SK-N-SH treated with all-trans-retinoic acid at 6 μM for 48 hours (cell line): ENCODE measurements around the gene SPCS2.

Experiments
- ATAC-seq: fragments of 200-7000 bp; cut with Tn5 transposase; 3 replicates; pipeline ENCODE4 v1.9.1; 2020; ENCODE audit warnings: mild to moderate bottlenecking, moderate library complexity
- ARNTL ChIP-seq: fragments of 450-650 bp; formaldehyde crosslinking; IDR thresholded peaks from 2 replicates; pipeline ENCODE4 v1.5.0; 2020; ENCODE audit warnings: low read depth, mild to moderate bottlenecking, moderate library complexity, borderline replicate concordance
- BACH2 ChIP-seq: fragments of 250-450 bp; sonication (Bioruptor Pico); IDR thresholded peaks from 2 replicates; pipeline ENCODE4 v1.9.0; 2021; ENCODE audit warnings: mild to moderate bottlenecking, borderline replicate concordance
- CREB5 ChIP-seq: fragments of 250-450 bp; sonication (Bioruptor Pico); IDR thresholded peaks from 2 replicates; pipeline ENCODE4 v1.5.1; 2020; ENCODE audit warnings: low read depth, mild to moderate bottlenecking, moderate library complexity
- CSDC2 ChIP-seq: fragments of 250-450 bp; sonication (Bioruptor Pico); IDR thresholded peaks from 2 replicates; pipeline ENCODE4 v1.5.0; 2020; ENCODE audit warnings: mild to moderate bottlenecking, moderate library complexity
- CSRNP3 ChIP-seq: fragments of 250-450 bp; sonication (Bioruptor Pico); IDR thresholded peaks from 2 replicates; pipeline ENCODE4 v1.5.1; 2021; ENCODE audit warnings: mild to moderate bottlenecking, moderate library complexity
- ESRRG ChIP-seq: fragments of 250-450 bp; sonication (Bioruptor Pico); IDR thresholded peaks from 2 replicates; pipeline ENCODE4 v1.6.1; 2021; ENCODE audit warnings: mild to moderate bottlenecking
- GLIS3 ChIP-seq: fragments of 250-450 bp; sonication (Bioruptor Pico); IDR thresholded peaks from 2 replicates; pipeline ENCODE4 v1.5.0; 2020; ENCODE audit warnings: mild to moderate bottlenecking, moderate library complexity
- ISL1 ChIP-seq: fragments of 250-450 bp; sonication (Bioruptor Pico); IDR thresholded peaks from 2 replicates; pipeline ENCODE4 v2.1.2; 2022; ENCODE audit warnings: mild to moderate bottlenecking, moderate library complexity
- OSR1 ChIP-seq: fragments of 250-450 bp; sonication (Bioruptor Pico); IDR thresholded peaks from 2 replicates; pipeline ENCODE4 v1.8.0; 2022; ENCODE audit warnings: moderate library complexity, mild to moderate bottlenecking, inconsistent platforms
- PATZ1 ChIP-seq: fragments of 250-450 bp; sonication (Bioruptor Pico); IDR thresholded peaks from 2 replicates; pipeline ENCODE4 v1.8.0; 2020; ENCODE audit warnings: mild to moderate bottlenecking, moderate library complexity, borderline replicate concordance
- POU6F1 ChIP-seq: fragments of 250-450 bp; sonication (Bioruptor Pico); IDR thresholded peaks from 2 replicates; pipeline ENCODE4 v1.8.0; 2021; ENCODE audit warnings: low read depth, mild to moderate bottlenecking, moderate library complexity, borderline replicate concordance
- PPARA ChIP-seq: fragments of 250-450 bp; sonication (Bioruptor Pico); IDR thresholded peaks from 2 replicates; pipeline ENCODE4 v1.5.0; 2020; ENCODE audit warnings: mild to moderate bottlenecking, borderline replicate concordance
- RARB ChIP-seq: fragments of 250-450 bp; sonication (Bioruptor Pico); IDR thresholded peaks from 2 replicates; pipeline ENCODE4 v1.8.0; 2021; ENCODE audit warnings: mild to moderate bottlenecking, moderate library complexity
- SNAI2 ChIP-seq: fragments of 250-450 bp; sonication (Bioruptor Pico); IDR thresholded peaks from 2 replicates; pipeline ENCODE4 v1.5.0; 2020; ENCODE audit warnings: mild to moderate bottlenecking, moderate library complexity
- TOX ChIP-seq: fragments of 250-450 bp; sonication (Bioruptor Pico); IDR thresholded peaks from 2 replicates; pipeline ENCODE4 v1.8.0; 2021; ENCODE audit warnings: mild to moderate bottlenecking, moderate library complexity, borderline replicate concordance
- TSHZ2 ChIP-seq: fragments of 250-450 bp; sonication (Bioruptor Pico); IDR thresholded peaks from 2 replicates; pipeline ENCODE4 v1.5.0; 2020; ENCODE audit warnings: mild to moderate bottlenecking, moderate library complexity
- ZC3H10 ChIP-seq: fragments of 250-450 bp; sonication (Bioruptor Pico); IDR thresholded peaks from 2 replicates; pipeline ENCODE4 v1.5.1; 2021; ENCODE audit warnings: mild to moderate bottlenecking, moderate library complexity
- ZFP3 ChIP-seq: fragments of 250-450 bp; sonication (Bioruptor Pico); IDR thresholded peaks from 2 replicates; pipeline ENCODE4 v1.5.0; 2020; ENCODE audit warnings: mild to moderate bottlenecking, moderate library complexity
- ZFP30 ChIP-seq: fragments of 450-650 bp; formaldehyde crosslinking; IDR thresholded peaks from 2 replicates; pipeline ENCODE4 v1.5.0; 2022; ENCODE audit warnings: mild to moderate bottlenecking, moderate library complexity
- ZNF565 ChIP-seq: fragments of 450-650 bp; formaldehyde crosslinking; conservative IDR thresholded peaks from 2 replicates; pipeline ENCODE4 v1.5.0; 2020; ENCODE audit warnings: low read depth, mild to moderate bottlenecking, moderate library complexity
- ZNF70 ChIP-seq: fragments of 450-650 bp; formaldehyde crosslinking; IDR thresholded peaks from 2 replicates; pipeline ENCODE4 v1.5.0; 2020; ENCODE audit warnings: mild to moderate bottlenecking, moderate library complexity

Gene SPCS2

GRCh38 chr11:74978041-74978440 is 29.0 kb downstream of the SPCS2 start:
- ATAC-seq = no peak
- TF ChIP-seq CSDC2 (CRISPR knock-in tag) (no peak), ARNTL (no peak), PPARA (no peak), PATZ1 (CRISPR knock-in tag) (no peak), ZFP30 (no peak), ZNF70 (CRISPR knock-in tag) (no peak), RARB (CRISPR knock-in tag) (no peak), BACH2 (CRISPR knock-in tag) (no peak), TOX (CRISPR knock-in tag) (no peak), ESRRG (CRISPR knock-in tag) (no peak), OSR1 (CRISPR knock-in tag) (no peak)
- TF ChIP-seq, all 23 proteins: peak for 0

- TF ChIP-seq BACH2 (CRISPR knock-in tag) (no peak), ZFP3 (no peak)
- ATAC-seq = no peak
Measured at GRCh38 chr11:74980634-74981033, 31.6 kb downstream of the SPCS2 start.

GRCh38 chr11:74981888-74982287 is 32.8 kb downstream of the SPCS2 start:
- TF ChIP-seq TOX (CRISPR knock-in tag) (no peak), ISL1 (CRISPR knock-in tag) (no peak), ZNF565 (CRISPR knock-in tag) (no peak), ZFP3 (no peak), GLIS3 (no peak), ARNTL (no peak), CSDC2 (CRISPR knock-in tag) (no peak), ESRRG (CRISPR knock-in tag) (no peak), ZC3H10 (CRISPR knock-in tag) (no peak), POU6F1 (CRISPR knock-in tag) (no peak), ZNF70 (CRISPR knock-in tag) (no peak), OSR1 (CRISPR knock-in tag) (no peak), CREB5 (no peak), PATZ1 (CRISPR knock-in tag) (no peak), SNAI2 (no peak), BACH2 (CRISPR knock-in tag) (no peak), TSHZ2 (CRISPR knock-in tag) (no peak), CSRNP3 (CRISPR knock-in tag) (no peak), PPARA (no peak)
- no peak for ATAC-seq
